CD14-positive monocyte (primary cell): ENCODE results near the gene SCYGR1. TPM values are rescaled to one million over a fixed set of nuclear protein-coding genes. Genes with fewer than 3 reads are reported as not detected.

Experiments used
- DNase-seq, 3 donors: peaks; one replicate each; pipeline ENCODE4 v3.0.0-alpha.2; 2011 to 2022
- H2AFZ ChIP-seq: 2 replicates; pipeline ENCODE4 v1.6.0; 2012; ENCODE audit warnings: mild to moderate bottlenecking, low read depth, low read length, inconsistent platforms; ENCODE audit not compliant: insufficient read depth, poor library complexity, severe bottlenecking
- H3K27ac ChIP-seq, 2 donors: 1 replicate in 1 of 2; 2 replicates in 1 of 2; pipeline ENCODE4 v1.5.1; 2012 to 2013; ENCODE audit warnings: low read length in 2 of 2, control low read depth in 1 of 2, inconsistent platforms in 1 of 2, low read depth in 1 of 2, mild to moderate bottlenecking in 1 of 2
- H3K27me3 ChIP-seq, 2 donors: one replicate each; pipeline versions ENCODE4 v1.6.0 to v1.6.1; 2011 to 2013; ENCODE audit warnings: low read length in 2 of 2; ENCODE audit not compliant: control insufficient read depth in 2 of 2, insufficient read depth in 2 of 2
- H3K36me3 ChIP-seq, 2 donors: replicated peaks in 1 of 2; 1 replicate in 1 of 2; 2 replicates in 1 of 2; pipeline versions ENCODE4 v1.5.1 to v1.6.1; 2012 to 2013; ENCODE audit warnings: low read length in 2 of 2, control low read depth in 1 of 2, inconsistent platforms in 1 of 2, mild to moderate bottlenecking in 1 of 2; ENCODE audit not compliant: insufficient read depth in 2 of 2, control insufficient read depth in 1 of 2
- H3K4me1 ChIP-seq, 2 donors: 1 replicate in 1 of 2; 2 replicates in 1 of 2; pipeline versions ENCODE4 v1.5.1 to v1.6.1; 2012 to 2013; ENCODE audit warnings: low read length in 2 of 2, control low read depth in 1 of 2, inconsistent platforms in 1 of 2, mild to moderate bottlenecking in 1 of 2, moderate library complexity in 1 of 2; ENCODE audit not compliant: insufficient read depth in 2 of 2, control insufficient read depth in 1 of 2
- H3K4me2 ChIP-seq: replicated peaks from 2 replicates; pipeline ENCODE3; 2012; ENCODE audit warnings: low read length, moderate library complexity, mild to moderate bottlenecking; ENCODE audit not compliant: poor library complexity, severe bottlenecking; ENCODE audit errors: extremely low read depth
- H3K4me3 ChIP-seq, 3 experiments: fragments of 200-600 bp in 1 of 3; sonication (generic) in 1 of 3; replicated peaks in 1 of 3; 1 replicate in 2 of 3; 2 replicates in 1 of 3; pipeline ENCODE4 v1.5.1; 2011 to 2013; ENCODE audit warnings: low read length in 3 of 3, mild to moderate bottlenecking in 3 of 3, control low read depth in 2 of 3, low read depth in 2 of 3, inconsistent platforms in 1 of 3, moderate library complexity in 1 of 3
- H3K79me2 ChIP-seq: 2 replicates; pipeline ENCODE4 v1.6.0; 2012; ENCODE audit warnings: mild to moderate bottlenecking, control low read depth, inconsistent platforms, low read length, moderate library complexity; ENCODE audit not compliant: insufficient read depth
- H3K9ac ChIP-seq: 2 replicates; pipeline ENCODE4 v1.6.0; 2017; ENCODE audit warnings: low read length, mild to moderate bottlenecking; ENCODE audit not compliant: insufficient read depth, poor library complexity, severe bottlenecking
- H3K9me3 ChIP-seq, 2 donors: replicated peaks in 1 of 2; 1 replicate in 1 of 2; 2 replicates in 1 of 2; pipeline versions ENCODE4 v1.5.1 to v1.6.1; 2012 to 2013; ENCODE audit warnings: low read length in 2 of 2, control low read depth in 1 of 2; ENCODE audit not compliant: control insufficient read depth in 1 of 2, insufficient read depth in 1 of 2
- H4K20me1 ChIP-seq: 2 replicates; pipeline ENCODE4 v1.6.0; 2012; ENCODE audit warnings: mild to moderate bottlenecking, low read length, control low read depth, moderate library complexity; ENCODE audit not compliant: insufficient read depth
- H3K27ac Mint-ChIP-seq, 7 donors: one replicate each; pipeline ENCODE4 v1.8.0; 2020; ENCODE audit warnings: mild to moderate bottlenecking in 7 of 7, mixed read lengths in 7 of 7, moderate library complexity in 6 of 7, inconsistent platforms in 2 of 7
- H3K27me3 Mint-ChIP-seq, 3 donors: one replicate each; pipeline ENCODE4 v1.8.0; 2021 to 2022; ENCODE audit warnings: low read depth in 3 of 3, mild to moderate bottlenecking in 3 of 3, mixed read lengths in 3 of 3, moderate library complexity in 3 of 3, inconsistent platforms in 1 of 3
- H3K36me3 Mint-ChIP-seq, 2 donors: one replicate each; pipeline ENCODE4 v1.8.0; 2020; ENCODE audit warnings: mixed read lengths in 2 of 2, inconsistent platforms in 1 of 2, mild to moderate bottlenecking in 1 of 2
- H3K4me1 Mint-ChIP-seq: one replicate; pipeline ENCODE4 v1.8.0; 2020; ENCODE audit warnings: mild to moderate bottlenecking, mixed read lengths
- H3K4me3 Mint-ChIP-seq, 2 donors: one replicate each; pipeline ENCODE4 v1.8.0; 2020; ENCODE audit warnings: mild to moderate bottlenecking in 2 of 2, mixed read lengths in 2 of 2, moderate library complexity in 1 of 2
- H3K9me3 Mint-ChIP-seq, 7 donors: one replicate each; pipeline ENCODE4 v1.8.0; 2020 to 2022; ENCODE audit warnings: mixed read lengths in 7 of 7, mild to moderate bottlenecking in 6 of 7, moderate library complexity in 6 of 7, inconsistent platforms in 2 of 7
- WGBS: methylation state at CpG from one replicate; pipeline ENCODE4 v1.1.5; 2013; ENCODE audit warnings: missing lambda C conversion rate; ENCODE audit not compliant: insufficient coverage; 5-methylcytosine and 5-hydroxymethylcytosine counted together
- intact Hi-C, 2 donors: fragments of 100-400 bp; cut with micrococcal nuclease; formaldehyde crosslinking; loops; one replicate each; pipeline versions ENCODE4 v1.15.0 to v1.15.1; 2023
- polyA plus RNA-seq, 3 donors: library from polyadenylated mRNA; depleted of rRNA in 1 of 3; unstranded in 2 of 3; stranded (reverse) in 1 of 3; fragments of 300-500 nt in 2 of 3; fragments of >200 nt in 1 of 3; fragmentation: Illumina TruSeq in 2 of 3; gene quantifications; 1 replicate in 2 of 3; 2 replicates in 1 of 3; pipeline ENCODE4 v1.2.3, GENCODE V29; 2012 to 2021
- TF ChIP-seq, protein P1 (sequence below): fragments of 200-600 bp; IDR thresholded peaks from one replicate; pipeline ENCODE4 v1.8.0; 2022; ENCODE audit warnings: antibody characterized with exemption, mild to moderate bottlenecking

SCYGR1 gene
- polyA plus RNA-seq, 3 donors = not detected

DNA sequence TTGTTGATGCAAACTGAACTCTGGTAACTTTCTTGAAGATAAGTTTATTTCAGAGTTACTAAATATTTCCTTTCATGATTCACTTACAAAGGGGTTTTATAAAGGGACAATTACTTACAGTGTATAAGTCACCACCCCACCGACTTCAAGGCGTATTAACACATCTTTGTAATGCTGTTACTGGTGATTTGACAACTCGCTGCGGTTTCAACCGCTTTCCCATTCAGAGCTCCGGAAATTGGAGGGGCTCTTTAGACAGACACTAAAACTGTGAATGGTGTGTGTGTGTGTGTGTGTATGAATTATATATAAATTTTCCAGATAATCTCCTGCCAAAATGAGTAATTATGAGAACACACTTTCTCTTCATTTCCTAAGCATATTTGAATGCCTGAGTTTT is 13.6 kb downstream of the SCYGR1 start:
- no peak overlapping the region for H3K4me2 ChIP-seq
- DNase-seq = peak; percentile 53 to 70 (median 59)
- H3K9me3 ChIP-seq = no peaks in the 10 kb centered on the region
- Mint-ChIP-seq H3K4me1 (peaks cover 53% of the 10 kb centered on the region), H3K4me3 (no peak overlapping the region), H3K27me3 (peaks cover 0 to 1% (median 0%) of the 10 kb centered on the region in 3 donors), H3K9me3 (peaks cover 0 to 2% (median 0%) of the 10 kb centered on the region in 7 donors), H3K36me3 (peaks cover 0 to 4% of the 10 kb centered on the region in 2 donors), H3K27ac (peak overlapping the region in 6 of 7 donors; percentile 13 to 83 (median 64))
- intact Hi-C loops = loop anchor here (5.0 kb wide), 3 partner anchors 33 to 443 kb away; partner anchors contain the start of gene MFF (in 1 of the 2)
- no peak overlapping the region for H3K9ac ChIP-seq
- no peak overlapping the region for H3K4me3 ChIP-seq
- H2AFZ ChIP-seq = no peak overlapping the region
- no peaks in the 10 kb centered on the region for H3K27me3 ChIP-seq
- WGBS = 80% methylated on average over 1 of the region's 6 CpGs
- no peaks in the 10 kb centered on the region for H4K20me1 ChIP-seq
- no peak overlapping the region for H3K27ac ChIP-seq
- H3K4me1 ChIP-seq = peaks cover 30 to 56% of the 10 kb centered on the region in 2 donors
- TF ChIP-seq, protein P1, sequence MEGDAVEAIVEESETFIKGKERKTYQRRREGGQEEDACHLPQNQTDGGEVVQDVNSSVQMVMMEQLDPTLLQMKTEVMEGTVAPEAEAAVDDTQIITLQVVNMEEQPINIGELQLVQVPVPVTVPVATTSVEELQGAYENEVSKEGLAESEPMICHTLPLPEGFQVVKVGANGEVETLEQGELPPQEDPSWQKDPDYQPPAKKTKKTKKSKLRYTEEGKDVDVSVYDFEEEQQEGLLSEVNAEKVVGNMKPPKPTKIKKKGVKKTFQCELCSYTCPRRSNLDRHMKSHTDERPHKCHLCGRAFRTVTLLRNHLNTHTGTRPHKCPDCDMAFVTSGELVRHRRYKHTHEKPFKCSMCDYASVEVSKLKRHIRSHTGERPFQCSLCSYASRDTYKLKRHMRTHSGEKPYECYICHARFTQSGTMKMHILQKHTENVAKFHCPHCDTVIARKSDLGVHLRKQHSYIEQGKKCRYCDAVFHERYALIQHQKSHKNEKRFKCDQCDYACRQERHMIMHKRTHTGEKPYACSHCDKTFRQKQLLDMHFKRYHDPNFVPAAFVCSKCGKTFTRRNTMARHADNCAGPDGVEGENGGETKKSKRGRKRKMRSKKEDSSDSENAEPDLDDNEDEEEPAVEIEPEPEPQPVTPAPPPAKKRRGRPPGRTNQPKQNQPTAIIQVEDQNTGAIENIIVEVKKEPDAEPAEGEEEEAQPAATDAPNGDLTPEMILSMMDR = no peak
- H3K36me3 ChIP-seq = no peaks in the 10 kb centered on the region
- H3K79me2 ChIP-seq = no peaks in the 10 kb centered on the region

DNA sequence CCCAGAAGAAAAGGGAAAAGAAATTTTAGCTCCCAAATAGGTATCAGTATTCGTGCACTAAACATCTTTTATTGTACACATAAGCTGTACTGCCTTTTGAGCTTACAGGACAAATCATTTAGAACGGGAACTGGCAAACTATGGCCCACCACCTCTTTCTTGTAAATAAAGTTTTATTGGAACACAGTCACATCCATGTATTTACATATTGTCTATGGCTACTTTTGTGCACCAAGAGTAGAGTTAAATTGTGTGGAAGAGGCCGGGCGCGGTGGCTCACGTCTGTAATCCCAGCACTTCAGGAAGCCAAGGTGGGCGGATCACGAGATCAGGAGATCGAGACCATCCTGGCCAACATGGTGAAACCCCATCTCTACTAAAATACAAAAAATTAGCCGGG is 14.4 kb downstream of the SCYGR1 start:
- H3K27me3 Mint-ChIP-seq = peaks cover 0 to 1% (median 0%) of the 10 kb centered on the region in 3 donors
- H3K4me1 ChIP-seq = peaks cover 36 to 64% of the 10 kb centered on the region in 2 donors
- 80% methylated on average over 1 of the region's 10 CpGs for WGBS
- H3K4me3 Mint-ChIP-seq = no peak overlapping the region
- H3K4me3 ChIP-seq = no peak overlapping the region
- peaks cover 0 to 4% of the 10 kb centered on the region in 2 donors for H3K36me3 Mint-ChIP-seq
- TF ChIP-seq, protein P1 = no peak
- peaks cover 60% of the 10 kb centered on the region for H3K4me1 Mint-ChIP-seq
- H3K27me3 ChIP-seq = no peaks in the 10 kb centered on the region
- H3K27ac ChIP-seq = no peak overlapping the region
- intact Hi-C loops = loop anchor here (5.0 kb wide), 3 partner anchors 34 to 444 kb away; partner anchors contain the start of gene MFF (in 1 of the 2)
- no peak overlapping the region for H3K4me2 ChIP-seq
- H3K9me3 Mint-ChIP-seq = peaks cover 0 to 2% (median 0%) of the 10 kb centered on the region in 7 donors
- DNase-seq = no peak
- H3K36me3 ChIP-seq = no peaks in the 10 kb centered on the region
- no peaks in the 10 kb centered on the region for H3K79me2 ChIP-seq
- no peak overlapping the region for H3K9ac ChIP-seq
- no peaks in the 10 kb centered on the region for H4K20me1 ChIP-seq
- H3K27ac Mint-ChIP-seq = peak overlapping the region in 4 of 7 donors; percentile 45 to 99 (median 64)
- H3K9me3 ChIP-seq = no peaks in the 10 kb centered on the region
- no peak overlapping the region for H2AFZ ChIP-seq
